WTC11 (cell line): ENCODE results near the gene NCAPD2. TPM values are rescaled to one million over a fixed set of nuclear protein-coding genes. Genes with fewer than 3 reads are reported as not detected.

Experiments
- ATAC-seq: fragments of 200-7000 bp; cut with Tn5 transposase; 2 replicates; pipeline ENCODE4 v1.10.0; 2021; ENCODE audit warnings: mild to moderate bottlenecking, moderate library complexity
- CTCF ChIA-PET: fragments of 300-600 bp; sonication (Branson Sonifier 250); formaldehyde crosslinking; loops from one replicate; lab custom pipeline; 2021; ENCODE audit warnings: antibody characterized with exemption; lab: Charles Lee
- POLR2A ChIA-PET: fragments of 350-600 bp; sonication (Branson Sonifier 250); formaldehyde crosslinking; loops from one replicate; lab custom pipeline; 2021; ENCODE audit warnings: antibody characterized with exemption; lab: Charles Lee
- DNase-seq: peaks from one replicate; pipeline ENCODE4 v3.0.0; 2021; ENCODE audit warnings: low spot score
- H3K27ac Mint-ChIP-seq: 2 replicates; pipeline ENCODE4 v1.8.0; 2021; ENCODE audit warnings: mixed read lengths
- H3K27me3 Mint-ChIP-seq: 2 replicates; pipeline ENCODE4 v1.8.0; 2021; ENCODE audit warnings: low read depth, mild to moderate bottlenecking, moderate library complexity, mixed read lengths
- H3K36me3 Mint-ChIP-seq: 2 replicates; pipeline ENCODE4 v1.8.0; 2021; ENCODE audit warnings: mixed read lengths
- H3K4me1 Mint-ChIP-seq: 2 replicates; pipeline ENCODE4 v1.8.0; 2022; ENCODE audit warnings: mixed read lengths
- H3K4me3 Mint-ChIP-seq: 2 replicates; pipeline ENCODE4 v1.8.0; 2021; ENCODE audit warnings: mild to moderate bottlenecking, moderate library complexity, mixed read lengths
- H3K9me3 Mint-ChIP-seq: 2 replicates; pipeline ENCODE4 v1.8.0; 2021; ENCODE audit warnings: mixed read lengths
- ARID4B ChIP-seq: sonication (generic); formaldehyde crosslinking; IDR thresholded peaks from 2 replicates; pipeline ENCODE4 v1.8.0; 2023; ENCODE audit warnings: missing genetic modification reagents, mild to moderate bottlenecking, borderline replicate concordance
- CREM ChIP-seq: sonication (generic); formaldehyde crosslinking; IDR thresholded peaks from 2 replicates; pipeline ENCODE4 v1.8.1; 2022; ENCODE audit warnings: mild to moderate bottlenecking, missing genetic modification reagents, moderate library complexity
- ESRRA ChIP-seq: sonication (generic); formaldehyde crosslinking; IDR thresholded peaks from 2 replicates; pipeline ENCODE4 v1.8.1; 2022; ENCODE audit warnings: mild to moderate bottlenecking, missing genetic modification reagents, borderline replicate concordance
- GABPB1 ChIP-seq: sonication (generic); formaldehyde crosslinking; IDR thresholded peaks from 2 replicates; pipeline ENCODE4 v1.8.1; 2023; ENCODE audit warnings: mild to moderate bottlenecking, missing genetic modification reagents
- IRF1 ChIP-seq: sonication (generic); formaldehyde crosslinking; IDR thresholded peaks from 2 replicates; pipeline ENCODE4 v1.8.0; 2023; ENCODE audit warnings: missing genetic modification reagents
- IRF2 ChIP-seq: sonication (generic); formaldehyde crosslinking; IDR thresholded peaks from 2 replicates; pipeline ENCODE4 v1.8.0; 2022; ENCODE audit warnings: low read depth, missing genetic modification reagents, borderline replicate concordance
- JUN ChIP-seq: sonication (generic); formaldehyde crosslinking; IDR thresholded peaks from 2 replicates; pipeline ENCODE4 v1.8.0; 2023; ENCODE audit warnings: mild to moderate bottlenecking, missing genetic modification reagents
- MAX ChIP-seq: sonication (generic); formaldehyde crosslinking; IDR thresholded peaks from 2 replicates; pipeline ENCODE4 v1.8.0; 2022; ENCODE audit warnings: mild to moderate bottlenecking, missing genetic modification reagents
- NFATC4 ChIP-seq: fragments of 250-450 bp; sonication (Bioruptor Pico); IDR thresholded peaks from 2 replicates; pipeline ENCODE4 v1.9.0; 2021; ENCODE audit warnings: mild to moderate bottlenecking
- NFE2L1 ChIP-seq: sonication (generic); formaldehyde crosslinking; IDR thresholded peaks from 2 replicates; pipeline ENCODE4 v1.8.1; 2023; ENCODE audit warnings: missing genetic modification reagents
- NR2C2 ChIP-seq: sonication (generic); formaldehyde crosslinking; IDR thresholded peaks from 2 replicates; pipeline ENCODE4 v1.8.0; 2022; ENCODE audit warnings: mild to moderate bottlenecking, missing genetic modification reagents
- NR3C1 ChIP-seq: sonication (generic); formaldehyde crosslinking; conservative IDR thresholded peaks from 2 replicates; pipeline ENCODE4 v1.8.1; 2023; ENCODE audit warnings: low read depth, mild to moderate bottlenecking, missing genetic modification reagents
- PRRX2 ChIP-seq: fragments of 250-450 bp; sonication (Bioruptor Pico); IDR thresholded peaks from 2 replicates; pipeline ENCODE4 v1.8.0; 2021; ENCODE audit warnings: mild to moderate bottlenecking
- TCF7 ChIP-seq: sonication (generic); formaldehyde crosslinking; IDR thresholded peaks from 2 replicates; pipeline ENCODE4 v1.8.0; 2022; ENCODE audit warnings: mild to moderate bottlenecking, low read depth, missing genetic modification reagents, moderate library complexity
- TP53 ChIP-seq: sonication (generic); formaldehyde crosslinking; IDR thresholded peaks from 2 replicates; pipeline ENCODE4 v1.8.1; 2023; ENCODE audit warnings: mild to moderate bottlenecking, missing genetic modification reagents
- ZBTB43 ChIP-seq: sonication (generic); formaldehyde crosslinking; IDR thresholded peaks from 2 replicates; pipeline ENCODE4 v1.8.1; 2023; ENCODE audit warnings: mild to moderate bottlenecking, missing genetic modification reagents
- ZNF232 ChIP-seq: sonication (generic); formaldehyde crosslinking; IDR thresholded peaks from 2 replicates; pipeline ENCODE4 v1.8.0; 2022; ENCODE audit warnings: mild to moderate bottlenecking, missing genetic modification reagents
- ZNF425 ChIP-seq: fragments of 250-450 bp; sonication (Bioruptor Pico); conservative IDR thresholded peaks from 2 replicates; pipeline ENCODE4 v1.9.0; 2021; ENCODE audit warnings: mild to moderate bottlenecking
- total RNA-seq: library from RNA; stranded (reverse); gene quantifications from 3 replicates; pipeline ENCODE4 v1.2.3, GENCODE V29; 2021

Gene NCAPD2
- total RNA-seq, 1 experiment from 2014 or later, result 141 TPM

- Mint-ChIP-seq H3K9me3 (no peaks in the 10 kb centered on the region), H3K4me1 (peaks cover 24% of the 10 kb centered on the region), H3K27ac (no peak overlapping the region), H3K4me3 (no peak overlapping the region), H3K36me3 (peaks cover 33% of the 10 kb centered on the region), H3K27me3 (no peaks in the 10 kb centered on the region)
- CTCF ChIA-PET, result interaction anchor here (1.3 to 13.4 kb wide), 3 partner anchors 11 to 323 kb away, joined by 3 to 195 read pairs (median 34); partner anchors contain the start of gene SPSB2
- ATAC-seq, result no peak
- POLR2A ChIA-PET, result no interaction called here
- DNase-seq, result no peak
- TF ChIP-seq NR3C1 (CRISPR knock-in tag), result no peak
- TF ChIP-seq TCF7 (CRISPR knock-in tag), result no peak
- TF ChIP-seq ZNF425 (CRISPR knock-in tag), result no peak
- no peak for TF ChIP-seq ZBTB43 (CRISPR knock-in tag)
- TF ChIP-seq MAX (CRISPR knock-in tag), result no peak
- TF ChIP-seq GABPB1, result no peak
- no peak for TF ChIP-seq ZNF232
- TF ChIP-seq ARID4B, result no peak
- TF ChIP-seq JUN (CRISPR knock-in tag), result no peak
- no peak for TF ChIP-seq IRF2 (CRISPR knock-in tag)
- no peak for TF ChIP-seq CREM (CRISPR knock-in tag)
- no peak for TF ChIP-seq PRRX2
- TF ChIP-seq NFE2L1 (CRISPR knock-in tag), result no peak
- TF ChIP-seq ESRRA (CRISPR knock-in tag), result no peak
- TF ChIP-seq NR2C2 (CRISPR knock-in tag), result no peak
- no peak for TF ChIP-seq IRF1 (CRISPR knock-in tag)
- TF ChIP-seq NFATC4, result no peak
- no peak for TF ChIP-seq TP53
Observed at GRCh38 chr12:6549684-6550151, 55.8 kb downstream of the NCAPD2 start.
